Epithelial cell of esophagus (primary cell): Measurements from ENCODE around the gene KRTCAP3.

ENCODE experiments used
- DNase-seq: peaks from one replicate; pipeline ENCODE4 v3.0.0; 2010; ENCODE audit warnings: low read depth
- H3K4me3 ChIP-seq: 2 replicates; pipeline ENCODE4 v1.5.1; 2011; ENCODE audit warnings: mild to moderate bottlenecking, low read length, control low read depth
- CTCF ChIP-seq: IDR thresholded peaks from 2 replicates; pipeline ENCODE4 v1.5.1; 2011; ENCODE audit warnings: low read depth, mild to moderate bottlenecking, low read length, control low read depth, inconsistent platforms; ENCODE audit not compliant: insufficient read depth; ENCODE audit errors: missing control alignments

KRTCAP3 gene

GRCh38 chr2:27461118-27461517 is 18.9 kb downstream of the KRTCAP3 start:
- no peak for DNase-seq
- TF ChIP-seq CTCF: no peak
- no peak overlapping the region for H3K4me3 ChIP-seq

- no peak for DNase-seq
- no peak for TF ChIP-seq CTCF
- H3K4me3 ChIP-seq: no peak overlapping the region
Observed at GRCh38 chr2:27464443-27464842, 22.3 kb downstream of the KRTCAP3 start.

GRCh38 chr2:27471961-27472360 is 29.8 kb downstream of the KRTCAP3 start:
- H3K4me3 ChIP-seq: no peak overlapping the region
- no peak for DNase-seq
- no peak for TF ChIP-seq CTCF

- TF ChIP-seq CTCF: no peak
- no peak for DNase-seq
- no peak overlapping the region for H3K4me3 ChIP-seq
Observed at GRCh38 chr2:27485496-27485895, 43.3 kb downstream of the KRTCAP3 start.

- DNase-seq: peak; percentile 32
- H3K4me3 ChIP-seq: peak overlapping the region; percentile 68
- TF ChIP-seq CTCF: no peak
Observed at GRCh38 chr2:27489118-27489497, 46.9 kb downstream of the KRTCAP3 start.

DNA sequence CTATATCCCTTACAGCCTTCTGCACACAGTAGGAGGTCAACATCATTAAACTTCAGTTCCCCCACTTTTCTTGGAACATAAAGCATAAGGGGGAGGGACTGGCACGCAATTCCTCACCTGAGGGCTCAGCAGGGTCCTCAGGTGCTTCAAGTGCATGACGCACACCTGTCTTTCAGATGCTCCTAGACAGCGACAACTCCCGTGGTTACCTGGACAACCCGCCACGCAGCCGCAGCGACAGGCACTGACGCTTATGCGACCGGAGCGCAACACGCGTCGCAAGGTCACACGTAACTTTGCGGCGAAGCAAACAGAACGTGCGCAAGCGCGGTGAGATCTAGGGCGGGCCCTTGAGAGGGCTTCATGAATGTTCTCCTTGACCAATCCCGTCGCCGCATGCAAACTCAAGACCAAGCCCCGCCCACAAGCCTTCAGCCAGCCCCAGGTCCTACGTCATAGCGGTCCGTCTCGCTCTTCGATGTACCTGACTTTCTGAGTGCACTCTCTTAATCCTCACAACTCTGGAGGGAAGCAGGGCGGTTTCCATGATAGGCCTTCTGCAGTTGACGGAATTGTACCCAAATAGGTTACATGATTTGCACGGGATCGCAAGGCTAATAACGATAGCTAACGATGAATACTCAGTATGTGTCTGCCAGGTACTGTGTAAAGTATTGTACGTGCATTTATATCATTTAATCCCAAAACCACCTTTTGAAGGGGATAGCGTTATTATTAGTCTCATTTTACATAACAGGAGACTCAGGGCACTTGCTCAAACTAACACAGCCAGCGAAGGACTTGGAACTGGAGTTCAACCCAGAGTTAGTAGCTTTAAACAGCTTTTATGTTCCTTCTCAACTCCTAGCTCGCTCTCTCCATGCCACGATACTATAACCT is 47.6 kb downstream of the KRTCAP3 start, which contains the start of gene IFT172:
TSS of gene IFT172 (minus strand) at position 246 of the 900 bp plus-strand sequence. CDS start at position 156, 90 bp downstream.
- TF ChIP-seq CTCF: no peak
- H3K4me3 ChIP-seq: peak within 1 kb of the TSS; percentile 68
- DNase-seq: peak; percentile 100

- no peak for DNase-seq
- no peak for TF ChIP-seq CTCF
Observed at GRCh38 chr2:27492557-27492956, 50.4 kb downstream of the KRTCAP3 start.

More at GRCh38 chr2:27492557-27492956, 50.4 kb downstream of the KRTCAP3 start:
- no peak overlapping the region for H3K4me3 ChIP-seq
